C4-2B (cell line): ENCODE results near the gene GFRA1.

Experiments
- H3K27ac ChIP-seq: fragments of 450-650 bp; 2 replicates; pipeline ENCODE4 v1.5.1; 2017
- CTCF ChIP-seq: fragments of 450-650 bp; conservative IDR thresholded peaks from 2 replicates; pipeline ENCODE4 v1.5.1; 2017; ENCODE audit warnings: mild to moderate bottlenecking
- ZFX ChIP-seq: fragments of 450-650 bp; IDR thresholded peaks from 2 replicates; pipeline ENCODE4 v1.6.1; 2017

The GFRA1 gene

GRCh38 chr10:116263870-116264655, 8.9 kb downstream of the GFRA1 start:
- no peak for TF ChIP-seq ZFX
- no peak for TF ChIP-seq CTCF
- H3K27ac ChIP-seq: no peak overlapping the region

GRCh38 chr10:116262678-116263077, 10.3 kb downstream of the GFRA1 start:
- TF ChIP-seq ZFX (no peak), CTCF (no peak)
- H3K27ac ChIP-seq: no peak overlapping the region

- no peak overlapping the region for H3K27ac ChIP-seq
- TF ChIP-seq ZFX (no peak), CTCF (no peak)
Observed at GRCh38 chr10:116260599-116260998, 12.4 kb downstream of the GFRA1 start.

GRCh38 chr10:116259638-116260037, 13.4 kb downstream of the GFRA1 start:
- no peak overlapping the region for H3K27ac ChIP-seq
- TF ChIP-seq ZFX: no peak
- no peak for TF ChIP-seq CTCF

GRCh38 chr10:116257785-116258184, 15.2 kb downstream of the GFRA1 start:
- no peak overlapping the region for H3K27ac ChIP-seq
- TF ChIP-seq CTCF (no peak), ZFX (no peak)

GRCh38 chr10:116256752-116257259, 16.2 kb downstream of the GFRA1 start:
- H3K27ac ChIP-seq: no peak overlapping the region

More at GRCh38 chr10:116256752-116257259, 16.2 kb downstream of the GFRA1 start:
- no peak for TF ChIP-seq ZFX
- TF ChIP-seq CTCF: no peak
